Hepatocyte (in vitro differentiated cells): ENCODE results near the gene PPP1CA.

Experiments
- CTCF ChIP-seq: fragments of 200-600 bp; sonication (generic); IDR thresholded peaks from 2 replicates; pipeline ENCODE4 v1.5.1; 2016; ENCODE audit warnings: antibody characterized with exemption, mild to moderate bottlenecking; ENCODE audit not compliant: poor library complexity
- EZH2 ChIP-seq: fragments of 200-600 bp; sonication (generic); IDR thresholded peaks from 2 replicates; pipeline ENCODE4 v1.6.1; 2016; ENCODE audit warnings: antibody characterized with exemption, mild to moderate bottlenecking, borderline replicate concordance

GRCh38 chr11:67429038-67429668 is 27.5 kb upstream of the PPP1CA start:
- TF ChIP-seq CTCF (no peak), EZH2 (no peak)
